ENCODE data around the gene VRK1.

VRK1 gene

DNA sequence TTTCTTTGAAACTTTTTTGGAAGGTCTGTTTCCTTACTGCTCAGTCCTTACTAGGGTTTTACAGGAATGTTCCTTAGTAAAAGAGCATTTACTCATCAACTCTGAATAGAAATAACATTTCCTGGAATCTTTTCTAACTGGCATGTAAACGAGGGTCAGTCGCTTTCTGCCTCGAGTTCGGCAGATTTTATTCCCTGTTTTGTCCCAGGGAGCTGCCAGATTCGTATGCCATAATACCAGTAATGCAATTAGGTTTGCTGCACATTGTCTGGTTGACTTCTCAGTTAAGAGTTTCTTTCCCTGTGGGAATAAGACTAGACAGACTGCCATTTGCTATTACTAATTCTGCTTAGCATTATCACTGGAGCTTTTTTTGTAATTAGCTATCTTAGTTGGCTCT is 91.9 kb downstream of the VRK1 start:
- DNase-seq, result no peak

DNA sequence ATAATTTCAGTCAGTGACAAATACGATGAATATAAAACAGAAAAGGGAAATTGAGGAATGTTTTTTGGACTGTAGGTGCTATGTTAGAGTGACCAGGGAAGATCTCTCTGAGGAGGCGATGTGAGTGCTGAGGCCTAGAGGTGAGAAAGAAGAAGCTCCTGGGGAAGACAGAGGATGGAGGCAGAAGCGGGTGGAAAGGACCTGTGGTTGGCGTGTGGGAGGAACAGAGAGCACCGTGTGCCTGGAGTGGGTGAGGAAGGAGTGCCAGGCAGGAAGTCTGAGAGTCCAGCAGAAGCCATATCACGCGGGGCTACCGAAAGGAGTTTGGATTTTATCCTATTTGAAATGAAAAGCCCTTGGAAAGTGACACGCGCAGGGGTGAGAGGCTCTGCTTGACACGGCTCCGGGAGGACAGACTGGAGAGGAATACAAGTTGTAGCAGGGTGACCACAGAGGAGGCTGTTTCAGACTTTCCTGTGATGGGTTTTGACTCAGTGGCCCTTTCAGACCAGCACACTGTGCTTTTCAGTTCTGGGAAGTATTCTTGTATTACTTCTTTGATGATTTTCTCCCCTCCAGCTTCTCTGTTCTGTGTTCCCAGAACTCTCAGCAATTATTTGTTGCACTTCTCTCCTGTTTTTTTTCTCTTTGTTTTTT is 96.9 kb downstream of the VRK1 start:
- no peak for DNase-seq

DNA sequence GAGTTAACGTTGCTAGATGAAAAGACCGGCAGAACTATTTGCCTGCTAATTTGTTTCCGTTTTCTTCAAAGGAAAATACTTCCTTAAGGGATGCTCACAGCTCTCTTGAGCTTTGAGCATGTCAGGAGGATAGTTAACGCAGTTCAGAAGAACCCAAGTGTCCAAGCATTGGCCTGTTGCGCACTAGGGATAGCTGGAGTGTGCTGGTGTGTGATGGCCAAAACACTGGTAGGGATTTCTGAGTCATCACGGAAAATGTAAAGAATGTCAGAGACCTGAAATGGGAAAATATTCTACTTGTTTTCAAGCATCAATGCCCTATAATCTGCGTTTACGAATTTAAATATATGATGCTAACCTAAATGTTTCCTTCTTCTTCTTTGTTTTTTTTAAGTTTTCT is 97.8 kb downstream of the VRK1 start:
- DNase-seq, result no peak

DNA sequence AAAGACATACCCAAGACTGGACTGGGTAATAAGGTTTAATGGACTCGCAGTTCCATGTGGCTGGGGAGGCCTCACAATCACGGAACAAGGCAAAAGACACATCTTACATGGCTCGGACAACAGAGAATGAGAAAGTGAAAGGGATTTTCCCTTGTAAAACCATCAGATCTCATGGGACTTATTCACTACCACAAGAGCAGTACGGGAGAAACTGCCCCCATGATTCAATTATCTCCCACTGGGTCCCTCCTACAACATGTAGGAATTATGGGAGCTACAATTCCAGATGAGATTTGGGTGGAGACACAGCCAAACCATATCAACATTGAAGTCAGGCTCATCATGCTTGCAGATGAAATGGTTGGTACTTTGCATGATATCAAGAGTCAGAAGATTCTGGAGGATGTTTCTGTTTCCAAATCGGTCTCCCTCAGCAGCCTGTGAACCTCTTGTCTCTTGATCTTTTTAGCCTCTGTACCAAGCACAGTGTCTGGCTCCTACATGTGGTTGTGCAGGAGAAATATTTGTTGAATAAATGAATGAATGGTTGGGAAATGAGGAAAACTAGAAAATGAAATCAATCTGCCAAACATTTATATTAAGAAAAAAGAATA is 98.6 kb downstream of the VRK1 start:
- no peak for DNase-seq

DNA sequence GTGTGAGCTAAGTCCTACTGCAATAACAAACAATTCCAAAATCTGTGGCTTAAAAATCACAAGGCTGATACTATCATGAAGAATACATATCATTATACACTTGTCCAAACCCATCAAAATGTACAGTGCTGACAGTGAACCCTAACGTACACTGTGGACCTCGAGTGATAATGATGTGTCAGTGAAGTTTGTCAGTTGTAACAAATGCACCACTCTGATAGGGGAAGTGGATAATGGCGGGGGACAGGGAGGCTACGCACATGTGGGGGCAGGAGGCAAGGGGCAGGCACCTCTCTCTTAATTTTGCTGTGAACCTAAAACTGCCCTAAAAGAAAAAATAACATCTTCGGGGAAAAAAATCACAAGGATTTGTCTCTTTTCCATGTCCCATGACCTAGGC is 100.0 kb downstream of the VRK1 start:
- DNase-seq, result no peak

DNA sequence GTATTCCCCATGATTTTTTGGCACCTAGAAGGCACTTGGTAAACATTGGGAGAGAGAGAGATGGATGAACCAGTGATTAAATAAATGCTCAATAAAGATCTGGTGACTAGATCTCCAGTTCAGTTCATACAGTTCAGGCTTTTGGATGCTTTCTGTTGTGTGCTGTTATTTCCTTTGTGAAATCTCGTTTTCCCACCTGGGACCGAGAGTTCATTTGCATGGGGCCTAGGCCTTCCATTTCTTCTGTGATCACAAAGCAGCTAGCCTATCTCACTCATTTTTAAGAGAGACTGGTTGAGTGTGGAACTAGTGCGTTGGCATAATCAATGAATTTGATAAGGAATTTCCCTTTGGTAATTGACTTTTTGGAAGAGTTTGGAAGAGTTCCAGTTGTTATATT is 104.0 kb downstream of the VRK1 start:
- no peak for DNase-seq

DNA sequence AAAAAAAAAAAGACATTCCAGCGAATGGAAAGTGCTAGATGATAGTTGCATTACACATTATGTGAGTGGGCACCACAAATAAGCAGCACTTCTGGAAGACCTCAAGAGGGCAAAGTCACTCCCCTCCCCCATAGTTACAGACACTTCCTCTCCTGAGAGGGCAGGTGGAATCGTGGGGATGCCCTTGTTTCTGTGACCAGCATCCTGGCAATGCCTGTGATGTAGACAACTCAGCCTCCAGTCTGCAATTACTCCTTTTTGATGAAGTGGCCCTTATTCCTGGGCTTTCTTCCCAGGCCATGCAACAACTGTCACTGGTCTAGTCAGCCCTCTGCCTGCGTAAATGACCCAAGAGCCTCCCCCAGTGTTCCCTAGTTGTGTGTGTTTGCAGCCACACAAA is 104.8 kb downstream of the VRK1 start:
- DNase-seq, result no peak

DNA sequence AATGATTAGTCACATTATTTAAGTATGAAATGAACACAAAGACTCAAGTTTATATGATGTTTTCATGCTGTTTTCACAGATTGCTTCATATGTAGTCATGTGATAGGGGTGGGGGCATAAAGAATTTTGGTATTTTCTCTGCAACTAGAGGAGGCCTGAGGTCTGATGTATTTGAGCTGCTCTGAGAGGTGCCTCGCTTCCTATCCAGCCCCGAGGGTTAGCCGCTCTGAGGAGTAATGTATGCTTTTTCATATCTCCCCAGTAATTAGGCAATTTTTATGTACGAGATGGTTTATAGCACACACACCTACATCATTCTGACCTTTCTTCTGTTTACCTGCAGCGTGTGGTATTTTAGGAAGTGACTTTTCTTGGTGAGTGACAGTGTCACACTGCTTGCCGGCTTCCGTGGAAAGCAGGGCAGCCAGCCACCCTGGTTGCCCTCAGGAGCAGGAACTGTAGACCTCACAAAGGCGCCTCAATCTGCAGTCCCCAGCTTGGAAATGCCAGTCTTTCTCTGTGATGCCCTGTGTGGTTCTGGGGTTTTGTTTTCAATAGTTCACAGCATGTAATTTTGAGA is 106.4 kb downstream of the VRK1 start:
- DNase-seq, result no peak

DNA sequence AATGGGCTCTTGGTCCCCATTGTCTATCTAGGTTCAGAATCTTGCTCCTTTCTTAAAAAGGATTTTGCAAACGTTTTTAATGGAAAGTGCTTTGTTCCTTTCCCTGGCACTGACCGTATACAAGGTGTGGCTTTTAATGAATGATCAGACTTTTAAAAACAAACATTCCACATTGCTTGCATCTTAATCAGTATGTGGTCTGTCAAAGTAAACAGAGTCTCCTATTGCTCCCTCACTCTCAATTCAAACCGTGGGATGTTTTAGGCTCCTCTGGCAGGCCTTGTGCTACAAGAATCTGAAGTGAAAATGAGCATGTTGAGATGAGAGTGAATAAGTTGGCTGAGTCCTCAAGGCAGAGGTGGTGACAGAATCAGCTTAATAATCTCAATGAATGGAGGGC is 107.0 kb downstream of the VRK1 start:
- no peak for DNase-seq

DNA sequence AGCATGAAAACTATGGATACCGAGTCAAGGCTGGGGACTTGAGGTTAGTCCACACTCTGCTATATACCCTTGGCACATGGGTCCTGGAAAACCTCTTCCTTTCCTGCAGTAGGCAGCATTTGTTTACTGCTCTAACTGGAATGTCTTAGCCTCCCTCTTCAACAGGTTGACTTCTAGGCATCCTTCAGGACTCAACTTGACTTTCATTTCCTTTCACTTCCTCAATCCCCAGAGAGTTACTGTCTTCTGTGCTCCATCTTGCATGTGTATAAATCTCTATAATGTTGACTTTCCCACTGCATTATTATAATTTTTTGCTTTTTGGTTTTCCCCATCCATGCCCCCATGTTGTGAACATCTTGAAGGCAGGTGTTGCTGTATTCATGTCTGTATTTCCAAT is 107.9 kb downstream of the VRK1 start:
- DNase-seq, result no peak

DNA sequence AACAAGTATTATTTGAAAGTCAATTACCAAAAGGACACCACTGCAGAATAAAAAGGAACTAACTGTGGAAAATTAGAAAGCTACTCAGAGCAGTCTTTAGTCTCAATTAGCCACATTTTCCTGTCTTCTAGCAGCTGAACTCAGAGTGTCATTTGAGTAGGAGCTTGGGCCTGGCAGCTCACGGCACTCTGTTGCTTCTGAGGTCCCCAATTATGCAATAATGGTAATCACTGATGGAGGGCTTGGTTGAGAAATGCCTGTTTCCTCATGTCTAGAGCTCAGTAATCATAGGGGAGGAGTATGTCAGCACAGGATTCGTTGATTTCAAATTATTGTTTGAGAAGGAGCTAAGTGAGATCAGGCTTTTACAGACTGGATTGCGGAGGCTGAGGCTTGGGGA is 108.6 kb downstream of the VRK1 start:
- DNase-seq, result peak; percentile 86 to 89

DNA sequence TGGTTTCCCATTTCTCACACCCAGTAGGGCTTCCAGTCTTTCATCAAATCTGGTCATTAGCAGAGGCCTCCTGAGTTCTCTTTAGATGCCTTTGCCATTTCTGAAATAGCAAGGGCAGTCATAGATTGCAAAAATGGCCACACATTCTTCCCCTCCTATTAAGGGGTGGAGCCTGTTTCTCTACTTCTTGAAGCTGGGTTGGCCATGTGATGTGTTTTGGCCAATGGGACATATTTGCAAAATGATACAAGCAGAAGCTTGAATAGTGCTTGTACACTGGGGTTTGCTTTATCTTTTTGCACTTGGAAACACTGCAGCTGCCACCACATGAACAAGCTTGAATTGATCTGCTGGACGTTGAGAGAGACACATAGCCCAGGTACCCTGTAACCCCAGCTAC is 109.3 kb downstream of the VRK1 start:
- DNase-seq, result no peak

DNA sequence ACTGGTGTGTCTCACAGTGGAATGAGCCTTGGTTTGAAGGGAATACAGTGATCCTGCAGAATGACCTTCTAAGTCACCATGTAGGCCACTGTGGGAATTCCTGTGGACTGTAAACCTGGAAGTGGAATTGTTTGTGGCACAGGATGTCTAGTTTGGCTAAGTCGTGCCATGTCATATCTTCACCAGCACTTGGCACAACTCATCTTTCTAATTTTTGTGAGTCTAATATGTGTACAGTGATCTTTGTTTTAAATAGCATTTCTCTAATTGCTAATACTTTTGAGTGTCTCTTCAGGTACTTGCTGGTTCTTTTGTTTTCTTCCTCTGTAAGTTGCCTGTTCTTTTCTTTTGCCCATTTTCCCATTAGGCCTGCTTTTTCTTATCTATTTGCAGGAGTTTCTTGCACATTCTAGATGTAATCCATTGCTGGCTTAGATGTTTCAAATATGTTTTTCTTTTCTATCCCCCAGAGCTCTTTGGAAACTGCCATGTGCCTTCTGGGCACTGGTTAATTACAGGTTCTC is 112.7 kb downstream of the VRK1 start:
- no peak for DNase-seq

DNA sequence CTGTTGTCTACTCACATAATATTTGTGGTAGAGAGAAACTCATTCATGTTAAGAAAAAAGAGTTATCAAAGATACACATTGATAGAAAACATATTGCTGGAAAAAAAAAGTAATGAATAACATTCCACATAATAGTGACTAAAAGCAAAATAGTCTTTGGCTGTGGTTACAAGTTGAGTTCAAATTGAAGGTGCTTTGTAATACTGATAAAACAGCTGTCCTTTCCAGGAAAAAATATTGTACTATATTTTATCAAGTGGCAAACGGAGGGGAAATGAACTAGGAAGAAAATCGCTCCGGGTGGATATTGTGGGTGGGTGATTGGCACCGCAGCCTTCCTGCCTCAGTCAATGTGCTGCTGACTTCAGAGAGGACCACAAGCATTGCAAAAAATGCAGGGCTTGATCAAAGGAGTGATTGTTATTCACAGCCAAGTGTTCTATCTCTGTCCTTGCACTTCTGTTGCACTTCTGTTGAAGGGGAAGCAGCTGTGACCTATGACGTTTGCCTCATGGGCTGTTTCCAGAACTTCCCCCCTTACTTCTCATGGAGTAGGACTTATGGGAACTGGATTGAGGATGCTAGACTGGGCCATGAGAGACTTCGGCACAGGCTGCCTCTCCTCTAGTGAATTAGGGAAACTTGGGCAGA is 114.4 kb downstream of the VRK1 start:
- no peak for DNase-seq

DNA sequence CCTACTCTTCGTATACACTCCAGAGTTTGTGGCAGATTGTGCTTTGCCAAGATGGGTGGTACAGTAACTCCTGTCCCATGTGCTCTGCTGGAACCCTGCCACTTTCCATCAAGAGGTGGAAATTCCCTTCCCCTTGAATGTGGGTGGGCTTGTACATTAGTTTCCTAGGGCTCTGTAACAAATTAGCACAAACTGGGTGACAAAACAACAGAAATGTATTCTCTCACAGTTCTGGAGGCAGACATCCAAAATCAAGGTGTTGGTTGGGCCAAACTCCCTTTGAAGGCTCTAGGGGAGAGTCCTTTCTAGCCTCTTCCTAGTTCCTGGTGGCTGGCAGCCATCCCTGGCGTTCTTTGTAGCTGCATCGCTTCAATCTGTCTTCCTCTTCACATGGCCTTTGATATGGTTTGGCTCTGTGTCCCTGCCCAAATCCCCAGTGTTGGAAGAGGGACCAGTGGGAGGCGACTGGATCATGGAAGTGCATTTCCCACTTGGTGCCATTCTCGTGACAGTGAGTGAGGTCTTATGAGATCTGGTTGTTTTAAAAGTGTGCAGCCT is 117.5 kb downstream of the VRK1 start:
- no peak for DNase-seq

DNA sequence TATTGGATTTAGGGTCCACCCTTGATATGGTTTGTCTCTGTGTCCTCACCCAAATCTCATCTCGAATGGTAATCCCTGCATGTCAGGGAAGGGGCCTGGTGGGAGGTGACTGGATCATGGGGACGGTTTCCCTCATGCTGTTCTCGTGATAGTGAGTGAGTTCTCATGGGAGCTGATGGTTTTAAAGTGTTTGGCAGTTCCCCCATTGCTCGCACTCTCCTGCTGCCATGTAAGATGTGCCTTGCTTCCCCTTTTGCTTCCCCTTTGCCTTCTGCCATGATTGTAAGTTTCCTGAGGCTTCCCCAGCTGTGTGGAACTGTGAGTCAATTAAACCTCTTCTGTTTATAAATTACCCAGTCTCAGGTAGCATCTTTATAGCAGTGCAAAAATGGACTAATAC is 118.3 kb downstream of the VRK1 start:
- no peak for DNase-seq

DNA sequence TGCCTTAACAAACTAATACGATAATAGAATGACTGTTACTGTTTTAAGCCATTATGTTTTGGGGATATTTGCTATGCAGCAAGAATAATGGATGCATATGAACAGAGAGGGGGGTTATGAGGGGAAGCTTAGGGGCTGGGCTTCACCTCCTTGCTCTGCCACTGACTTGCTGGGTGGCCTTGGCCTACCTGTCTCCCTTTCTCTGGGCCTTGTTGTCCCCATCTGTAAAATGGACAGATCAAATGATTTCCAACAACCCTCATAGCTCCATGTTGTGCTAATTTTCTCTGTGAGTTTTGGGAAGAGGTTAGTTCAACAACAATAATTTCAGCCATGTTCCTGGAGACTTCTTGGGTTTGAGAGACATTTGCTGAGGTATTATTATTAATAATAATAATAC is 119.6 kb downstream of the VRK1 start:
- no peak for DNase-seq

DNA sequence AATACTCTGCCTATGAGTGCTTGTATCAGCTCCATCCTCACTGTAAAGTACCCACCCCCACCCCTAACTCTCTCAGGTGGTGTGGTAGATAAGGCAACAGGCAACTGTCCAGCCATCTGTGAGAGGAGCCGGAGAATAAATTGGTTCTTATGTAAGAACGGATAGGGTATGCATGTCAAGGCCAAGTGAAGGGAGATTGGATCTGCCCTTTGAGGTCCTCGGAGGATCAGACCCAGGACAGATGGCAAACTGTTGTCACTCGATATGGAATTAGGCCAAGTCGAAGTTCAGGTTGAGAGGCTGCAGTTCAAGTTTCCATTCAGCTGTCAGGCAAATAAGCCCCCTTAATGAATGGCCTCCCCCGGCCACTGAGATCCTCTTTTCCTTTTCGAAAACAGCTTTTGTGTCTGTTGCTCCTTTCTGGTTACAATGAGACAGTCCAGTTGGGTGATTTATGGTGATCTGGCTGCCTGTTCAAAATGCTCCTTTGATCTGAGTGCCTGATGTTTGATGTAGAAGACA is 120.3 kb downstream of the VRK1 start:
- DNase-seq, result no peak

DNA sequence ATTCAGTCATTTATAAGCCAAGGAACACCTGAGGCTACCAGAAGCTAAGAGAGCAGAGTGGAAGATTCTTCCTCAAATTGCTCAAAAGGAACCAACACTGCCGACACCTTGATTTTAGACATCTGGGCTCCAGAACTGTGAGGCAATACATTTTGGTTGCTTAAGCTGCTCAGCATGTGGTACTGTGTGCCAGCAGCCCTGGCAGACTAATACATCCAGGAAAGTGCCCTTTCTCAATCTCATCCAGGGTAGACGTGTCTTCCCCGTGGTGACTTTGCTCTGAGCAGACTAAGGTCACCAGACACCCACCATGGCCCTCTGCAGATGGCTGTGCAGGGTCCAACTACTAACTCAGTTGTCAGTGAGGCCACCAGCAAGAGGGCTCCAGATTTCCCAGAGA is 122.8 kb downstream of the VRK1 start:
- DNase-seq, result no peak

DNA sequence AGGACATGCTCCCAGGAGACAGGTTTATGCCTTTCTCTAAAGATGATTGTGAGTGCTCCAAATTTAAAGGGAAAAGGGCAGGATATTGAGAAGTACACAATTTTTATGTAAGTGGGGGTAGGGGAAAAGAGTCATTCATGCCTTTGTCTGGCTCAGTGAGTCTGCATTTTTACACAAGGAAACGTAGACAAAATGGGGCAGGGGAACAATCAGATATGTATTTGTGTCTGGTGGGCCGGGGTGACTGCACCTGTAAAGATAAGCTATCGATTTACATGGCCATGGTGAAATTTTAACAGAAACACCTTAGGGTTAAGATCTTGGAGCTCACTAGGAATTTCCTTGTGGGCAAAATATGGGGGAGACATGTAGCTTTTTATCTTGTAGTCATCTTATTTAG is 123.6 kb downstream of the VRK1 start:
- DNase-seq, result no peak

DNA sequence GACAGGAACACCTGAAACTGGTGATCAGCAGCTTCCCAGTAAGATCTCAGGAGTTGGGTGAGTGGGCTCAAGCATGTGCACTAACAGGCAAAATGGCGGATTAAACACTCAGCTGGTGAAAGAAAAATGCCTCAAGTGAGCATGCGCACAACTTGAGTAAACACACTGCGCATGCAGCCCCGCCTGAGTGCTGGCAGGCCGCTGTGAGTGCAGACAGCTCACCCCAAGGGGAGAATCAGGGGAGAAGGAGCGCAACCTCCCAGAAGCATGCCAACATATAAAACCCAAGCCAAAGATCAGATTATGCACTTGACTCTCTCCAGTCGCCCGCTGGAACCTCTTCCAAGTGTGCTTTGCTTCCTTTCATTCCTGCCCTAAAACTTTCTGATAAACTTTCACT is 125.8 kb downstream of the VRK1 start:
- no peak for DNase-seq

DNA sequence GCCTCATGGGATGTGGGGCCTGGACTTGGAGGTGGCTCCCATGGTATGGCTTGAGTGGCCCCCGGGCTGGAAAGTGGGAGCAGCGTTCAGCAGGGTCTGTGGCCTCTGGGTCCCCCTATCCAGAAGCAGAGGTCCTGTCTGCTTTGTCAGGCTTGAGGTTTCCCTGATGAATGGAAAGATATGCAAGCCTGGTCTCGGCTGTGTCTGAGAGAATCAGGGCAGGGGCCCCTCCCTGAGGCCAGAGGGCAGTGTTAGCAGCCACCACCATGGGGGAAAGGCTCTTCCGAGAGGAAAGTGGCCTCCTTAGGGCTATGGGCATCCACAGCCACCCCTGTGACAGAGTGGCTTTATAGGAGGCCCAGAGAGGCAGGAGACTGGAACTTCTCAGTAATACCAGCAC is 128.2 kb downstream of the VRK1 start:
- DNase-seq, result no peak

DNA sequence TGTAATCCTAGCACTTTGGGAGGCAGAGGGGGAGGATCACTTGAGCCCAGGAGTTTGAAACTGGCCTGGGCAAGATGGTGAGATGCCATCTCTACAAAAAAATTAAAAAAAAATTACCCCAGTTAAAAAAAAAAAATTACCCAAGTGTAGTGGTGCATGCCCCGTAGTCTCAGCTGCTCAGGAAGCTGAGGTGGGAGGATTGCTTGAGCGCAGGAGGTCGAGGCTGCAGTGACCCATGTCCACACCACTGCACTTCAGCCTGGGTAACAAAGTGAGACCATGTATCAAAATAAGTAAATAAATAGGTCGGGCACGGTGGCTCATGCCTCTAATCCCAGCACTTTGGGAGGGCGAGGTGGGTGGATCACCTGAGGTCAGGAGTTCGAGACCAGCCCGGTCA is 128.8 kb downstream of the VRK1 start:
- no peak for DNase-seq

Measured in Kasumi-1 (cell line).